ENCODE data around the gene SHLD3. TPM values are rescaled to one million over a fixed set of nuclear protein-coding genes. Genes with fewer than 3 reads are reported as not detected.

The SHLD3 gene
- total and polyA plus RNA-seq, 9 of the 15 experiments (the other 6 are each of a cell fraction or from before 2014, with no cell fraction given) = 3.0 to 14.5 (median 8.6) TPM

DNA sequence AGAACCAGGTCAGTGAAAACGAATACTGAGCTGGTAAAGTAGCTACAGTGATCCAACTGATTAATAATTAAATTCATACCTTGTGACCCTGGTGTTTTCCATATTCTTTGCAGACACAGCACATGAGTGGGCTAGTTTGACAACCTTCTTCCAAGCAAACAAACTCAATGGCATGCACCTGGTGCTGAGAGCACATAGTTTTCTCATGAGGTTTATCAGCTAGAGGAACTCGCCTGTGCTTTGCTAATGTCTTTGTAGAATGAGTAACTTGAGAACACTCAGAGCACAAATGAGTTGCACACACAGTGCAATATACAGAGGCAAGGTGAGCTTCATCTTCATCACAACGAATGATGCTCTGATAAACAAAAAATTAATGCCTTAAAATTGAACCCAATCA lies 13.3 kb upstream of the SHLD3 start:
- Histone ChIP-seq H2AFZ (ENCODE audit: low read depth, low read length) (no peak overlapping the region), H3K79me2 (ENCODE audit: control insufficient read depth, insufficient read depth, low read length) (no peaks in the 10 kb centered on the region), H3K4me3 (no peak overlapping the region), H3K9me3 (replicated peaks; ENCODE audit: control insufficient read depth, insufficient read depth, low read depth, low read length) (no peaks in the 10 kb centered on the region), H3K27me3 (ENCODE audit: control insufficient read depth in 2 of 2, insufficient read depth in 2 of 2, low read length in 2 of 2) (no peaks in the 10 kb centered on the region), H3K9me1 (ENCODE audit: control insufficient read depth, insufficient read depth, low read length) (no peaks in the 10 kb centered on the region), H3K36me3 (ENCODE audit: control insufficient read depth, insufficient read depth, low read length) (peaks cover 60% of the 10 kb centered on the region), H3K4me1 (replicated peaks in 1 of 2; ENCODE audit: control insufficient read depth in 2 of 2, insufficient read depth in 2 of 2, low read length in 2 of 2) (no peaks in the 10 kb centered on the region), H4K20me1 (replicated peaks; ENCODE audit: control insufficient read depth, insufficient read depth, low read length) (no peaks in the 10 kb centered on the region), H3K9ac (ENCODE audit: insufficient read depth in 1 of 2, low read depth in 2 of 2, low read length in 2 of 2) (no peak overlapping the region), H3K4me2 (ENCODE audit: insufficient read depth, low read length) (no peak overlapping the region), H3K27ac (ENCODE audit: extremely low read depth, low read depth, low read length) (no peak overlapping the region)
- 50% methylated on average over 3 of the region's 3 CpGs for WGBS (ENCODE audit: insufficient coverage, low coverage, missing lambda C conversion rate)
- no peak for ATAC-seq
- FAIRE-seq = no peak
- no TSS peak for BruUV-seq (replicated peaks)
- in situ Hi-C loops (cut with MboI) = no loop called here
- no peak for DNase-seq (ENCODE audit: extremely low read depth in 1 of 4, low spot score in 3 of 4)
- TF ChIP-seq ZNF197 (CRISPR knock-in tag; IDR thresholded peaks at IDR 0.05; ENCODE audit: low read depth) (no peak), JUNB (CRISPR knock-in tag; conservative IDR thresholded peaks at IDR 0.05) (no peak), JUND (IDR thresholded peaks at IDR 0.05; ENCODE audit: borderline replicate concordance, low read depth, low read length) (no peak), JUND (tag; IDR thresholded peaks at IDR 0.05; ENCODE audit: borderline replicate concordance, low read depth, low read length) (no peak), ZNF311 (CRISPR knock-in tag; IDR thresholded peaks at IDR 0.05) (no peak), STAT5A (IDR thresholded peaks at IDR 0.05; ENCODE audit: borderline replicate concordance, low read length) (no peak), STAG1 (CRISPR knock-in tag; IDR thresholded peaks at IDR 0.05; ENCODE audit: borderline replicate concordance) (no peak), ATF1 (CRISPR knock-in tag; IDR thresholded peaks at IDR 0.05) (no peak), ATF1 (tag; IDR thresholded peaks at IDR 0.05) (no peak), ZNF133 (CRISPR knock-in tag; IDR thresholded peaks at IDR 0.05) (no peak), KLF16 (IDR thresholded peaks at IDR 0.05) (no peak), HDAC6 (IDR thresholded peaks at IDR 0.05; ENCODE audit: low read depth, low read length) (no peak), SLC30A9 (CRISPR knock-in tag; IDR thresholded peaks at IDR 0.05) (no peak), NELFE (IDR thresholded peaks at IDR 0.05; ENCODE audit: insufficient read depth, insufficient read length) (no peak), L3MBTL2 (IDR thresholded peaks at IDR 0.05) (no peak), ZNF695 (CRISPR knock-in tag; IDR thresholded peaks at IDR 0.05) (no peak), SIN3B (IDR thresholded peaks at IDR 0.05; ENCODE audit: low read depth) (no peak), ZNF134 (CRISPR knock-in tag; conservative IDR thresholded peaks at IDR 0.05) (no peak)
- TF ChIP-seq, protein P1, sequence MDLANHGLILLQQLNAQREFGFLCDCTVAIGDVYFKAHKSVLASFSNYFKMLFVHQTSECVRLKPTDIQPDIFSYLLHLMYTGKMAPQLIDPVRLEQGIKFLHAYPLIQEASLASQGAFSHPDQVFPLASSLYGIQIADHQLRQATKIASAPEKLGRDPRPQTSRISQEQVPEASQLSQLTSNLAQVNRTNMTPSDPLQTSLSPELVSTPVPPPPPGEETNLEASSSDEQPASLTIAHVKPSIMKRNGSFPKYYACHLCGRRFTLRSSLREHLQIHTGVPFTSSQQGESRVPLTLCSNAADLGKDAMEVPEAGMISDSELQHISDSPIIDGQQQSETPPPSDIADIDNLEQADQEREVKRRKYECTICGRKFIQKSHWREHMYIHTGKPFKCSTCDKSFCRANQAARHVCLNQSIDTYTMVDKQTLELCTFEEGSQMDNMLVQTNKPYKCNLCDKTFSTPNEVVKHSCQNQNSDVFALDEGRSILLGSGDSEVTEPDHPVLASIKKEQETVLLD (IDR thresholded peaks at IDR 0.05) = no peak
- TF ChIP-seq, protein P2, sequence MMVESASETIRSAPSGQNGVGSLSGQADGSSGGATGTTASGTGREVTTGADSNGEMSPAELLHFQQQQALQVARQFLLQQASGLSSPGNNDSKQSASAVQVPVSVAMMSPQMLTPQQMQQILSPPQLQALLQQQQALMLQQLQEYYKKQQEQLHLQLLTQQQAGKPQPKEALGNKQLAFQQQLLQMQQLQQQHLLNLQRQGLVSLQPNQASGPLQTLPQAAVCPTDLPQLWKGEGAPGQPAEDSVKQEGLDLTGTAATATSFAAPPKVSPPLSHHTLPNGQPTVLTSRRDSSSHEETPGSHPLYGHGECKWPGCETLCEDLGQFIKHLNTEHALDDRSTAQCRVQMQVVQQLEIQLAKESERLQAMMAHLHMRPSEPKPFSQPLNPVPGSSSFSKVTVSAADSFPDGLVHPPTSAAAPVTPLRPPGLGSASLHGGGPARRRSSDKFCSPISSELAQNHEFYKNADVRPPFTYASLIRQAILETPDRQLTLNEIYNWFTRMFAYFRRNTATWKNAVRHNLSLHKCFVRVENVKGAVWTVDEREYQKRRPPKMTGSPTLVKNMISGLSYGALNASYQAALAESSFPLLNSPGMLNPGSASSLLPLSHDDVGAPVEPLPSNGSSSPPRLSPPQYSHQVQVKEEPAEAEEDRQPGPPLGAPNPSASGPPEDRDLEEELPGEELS (CRISPR knock-in tag; IDR thresholded peaks at IDR 0.05; ENCODE audit: borderline replicate concordance) = no peak
- TF ChIP-seq, protein P3, sequence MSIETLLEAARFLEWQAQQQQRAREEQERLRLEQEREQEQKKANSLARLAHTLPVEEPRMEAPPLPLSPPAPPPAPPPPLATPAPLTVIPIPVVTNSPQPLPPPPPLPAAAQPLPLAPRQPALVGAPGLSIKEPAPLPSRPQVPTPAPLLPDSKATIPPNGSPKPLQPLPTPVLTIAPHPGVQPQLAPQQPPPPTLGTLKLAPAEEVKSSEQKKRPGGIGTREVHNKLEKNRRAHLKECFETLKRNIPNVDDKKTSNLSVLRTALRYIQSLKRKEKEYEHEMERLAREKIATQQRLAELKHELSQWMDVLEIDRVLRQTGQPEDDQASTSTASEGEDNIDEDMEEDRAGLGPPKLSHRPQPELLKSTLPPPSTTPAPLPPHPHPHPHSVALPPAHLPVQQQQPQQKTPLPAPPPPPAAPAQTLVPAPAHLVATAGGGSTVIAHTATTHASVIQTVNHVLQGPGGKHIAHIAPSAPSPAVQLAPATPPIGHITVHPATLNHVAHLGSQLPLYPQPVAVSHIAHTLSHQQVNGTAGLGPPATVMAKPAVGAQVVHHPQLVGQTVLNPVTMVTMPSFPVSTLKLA (conservative IDR thresholded peaks at IDR 0.05) = no peak
- CTCF ChIA-PET (ENCODE audit: low intra/inter-chr PET ratio) = no interaction called here
- intact Hi-C loops (cut with micrococcal nuclease) = no loop called here
- POLR2A ChIA-PET = no interaction called here

All from K562 (cell line).